GM13977 (cell line): ENCODE data around the gene CASTOR1.

Experiments
- DNase-seq: peaks from one replicate; pipeline ENCODE4 v3.0.0; 2012; ENCODE audit warnings: low spot score
- CTCF ChIP-seq: IDR thresholded peaks from 2 replicates; pipeline ENCODE4 v1.5.1; 2012; ENCODE audit warnings: mild to moderate bottlenecking, control low read depth; ENCODE audit not compliant: insufficient read depth; ENCODE audit errors: extremely low read depth, missing control alignments
- in situ Hi-C: fragments of 300-500 bp; cut with MboI; formaldehyde crosslinking; loops from one replicate; pipeline ENCODE4 v1.12.0; 2022; ENCODE audit warnings: low sequenced_read_pairs, low pct_unique_long_range_greater_than_20kb, mixed read lengths, inconsistent platforms; ENCODE audit not compliant: unreplicated experiment

CASTOR1 gene

GRCh38 chr22:30306627-30307011 lies 17.3 kb upstream of the CASTOR1 start:
- in situ Hi-C loops = no loop called here
- DNase-seq = no peak
- no peak for TF ChIP-seq CTCF

GRCh38 chr22:30305906-30306626 lies 16.8 kb upstream of the CASTOR1 start:
- in situ Hi-C loops = no loop called here
- TF ChIP-seq CTCF = no peak
- no peak for DNase-seq

- peak; percentile 63 for DNase-seq
- TF ChIP-seq CTCF = no peak
Observed at GRCh38 chr22:30305519-30305905, 16.2 kb upstream of the CASTOR1 start.

GRCh38 chr22:30304495-30305244 lies 15.4 kb upstream of the CASTOR1 start:
- in situ Hi-C loops = no loop called here
- TF ChIP-seq CTCF = no peak
- DNase-seq = no peak

More at GRCh38 chr22:30305519-30305905, 16.2 kb upstream of the CASTOR1 start:
- in situ Hi-C loops = no loop called here

GRCh38 chr22:30302810-30303138 lies 13.5 kb upstream of the CASTOR1 start:
- in situ Hi-C loops = no loop called here
- no peak for DNase-seq
- no peak for TF ChIP-seq CTCF

- in situ Hi-C loops = no loop called here
- no peak for DNase-seq
- TF ChIP-seq CTCF = no peak
Observed at GRCh38 chr22:30301995-30302809, 12.9 kb upstream of the CASTOR1 start.
